NCI-H2107 treated with DMSO at 0.1 percent for 48 hours (cell line): ENCODE results near the gene HAP1.
"Not testable (repeated sequence)": the region's sequence is repeated elsewhere in the genome, so short reads cannot be mapped to it uniquely, and the experiment has no call there.

Source experiments
- DNase-seq: peaks from one replicate; lab custom pipeline; 2025; ENCODE audit not compliant: unreplicated experiment; lab: John Stamatoyannopoulos, UW

HAP1 gene

DNA sequence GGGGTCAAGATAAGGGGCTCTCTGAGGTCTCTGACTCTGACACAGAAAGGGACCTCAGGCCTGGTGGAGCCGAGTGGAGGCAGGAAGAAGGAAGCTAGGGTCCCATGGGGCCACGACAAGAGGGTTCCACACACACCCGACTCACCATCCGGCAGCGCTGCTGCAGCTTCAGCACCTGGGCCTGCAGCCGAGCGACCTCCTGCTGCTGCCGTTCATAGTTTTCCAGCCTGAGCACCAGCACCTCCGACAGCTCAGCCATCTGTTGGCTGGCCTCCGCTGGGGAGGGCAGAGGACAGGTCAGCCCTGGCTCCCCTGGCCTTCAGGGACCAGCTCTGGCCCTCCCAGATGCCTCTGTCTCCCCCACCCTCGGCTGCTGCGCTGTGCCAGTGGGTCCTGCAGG lies 6.4 kb downstream of the HAP1 start:
- DNase-seq, result peak; percentile 54

DNA sequence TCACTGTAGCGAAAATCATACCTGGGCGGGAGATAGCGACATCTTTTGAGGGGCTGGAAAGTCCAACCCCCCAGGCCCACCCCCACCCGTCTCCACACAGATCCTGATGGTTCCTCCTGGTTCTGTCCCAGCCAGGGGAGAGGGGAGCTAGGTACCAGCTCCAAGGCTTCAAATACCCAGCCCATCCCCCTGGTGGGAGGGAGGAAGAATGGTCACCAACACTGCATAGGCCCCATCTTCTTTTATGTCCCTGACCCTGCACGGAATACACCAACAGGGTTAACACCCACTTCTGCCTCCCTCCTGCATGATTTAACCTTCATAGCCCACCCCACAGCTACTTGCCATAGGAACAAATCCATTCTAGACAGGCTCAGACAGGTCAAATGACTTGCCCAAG lies 9.3 kb downstream of the HAP1 start:
- no peak for DNase-seq

DNA sequence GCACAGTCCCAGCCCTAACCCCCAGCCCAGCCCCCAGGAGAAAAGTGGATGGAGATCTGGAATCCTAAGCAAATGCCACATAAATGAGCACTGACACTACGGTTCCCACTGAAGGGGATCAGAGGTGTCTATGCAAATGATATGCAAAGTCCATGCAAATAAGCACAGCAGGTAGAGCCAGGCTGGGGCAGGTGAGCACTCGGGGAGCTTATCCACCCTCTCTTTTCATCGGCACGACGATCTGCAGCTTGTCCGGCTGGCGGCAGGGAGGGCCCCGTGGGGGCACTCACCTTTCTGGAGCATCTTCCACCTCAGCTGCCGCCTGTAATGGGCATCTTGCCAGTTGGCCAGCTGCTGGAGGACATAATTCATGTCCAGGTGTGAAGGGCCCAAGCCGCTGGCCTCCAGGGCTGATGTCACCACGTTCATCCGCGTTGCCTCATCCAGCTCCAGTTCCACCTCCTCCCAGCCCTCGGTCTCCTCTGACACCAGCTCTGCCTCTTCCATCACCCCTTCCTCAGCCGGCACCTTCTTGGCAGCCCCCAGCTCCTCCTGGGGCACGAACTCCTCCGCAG lies 9.9 kb downstream of the HAP1 start:
- no peak for DNase-seq

DNA sequence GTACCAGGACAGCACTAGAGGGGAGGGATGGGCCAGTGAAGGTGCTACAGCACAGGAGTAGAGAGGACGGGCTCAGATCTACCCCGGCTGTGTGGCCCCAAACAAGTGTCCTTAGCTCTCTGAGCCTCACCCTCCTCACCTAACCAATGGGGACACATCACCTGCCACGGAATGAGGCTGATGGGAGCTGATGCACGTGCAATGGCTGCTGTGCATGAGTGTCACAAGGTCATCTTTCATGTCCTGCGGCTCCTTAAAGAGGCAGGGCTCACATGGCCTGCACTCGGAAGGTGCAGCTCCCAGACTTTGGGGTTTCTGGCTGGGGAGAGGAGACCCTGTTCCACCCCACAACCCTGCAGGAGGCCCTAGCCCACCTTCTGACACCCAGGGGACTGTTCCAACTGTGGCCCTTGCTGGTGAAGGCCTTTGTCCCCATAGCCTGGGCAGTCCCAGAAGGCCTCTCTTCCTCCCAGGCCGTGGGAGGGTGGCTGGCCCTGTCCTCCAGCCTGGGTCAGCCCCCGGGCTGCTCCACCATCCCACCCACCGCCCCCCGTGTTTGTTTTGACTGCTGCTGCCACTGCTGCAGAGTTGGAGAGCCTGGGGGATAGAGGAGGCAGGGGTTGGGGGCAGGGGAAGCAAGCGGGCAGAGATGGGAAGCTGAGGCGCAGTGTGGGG lies 10.5 kb downstream of the HAP1 start:
- no peak for DNase-seq

DNA sequence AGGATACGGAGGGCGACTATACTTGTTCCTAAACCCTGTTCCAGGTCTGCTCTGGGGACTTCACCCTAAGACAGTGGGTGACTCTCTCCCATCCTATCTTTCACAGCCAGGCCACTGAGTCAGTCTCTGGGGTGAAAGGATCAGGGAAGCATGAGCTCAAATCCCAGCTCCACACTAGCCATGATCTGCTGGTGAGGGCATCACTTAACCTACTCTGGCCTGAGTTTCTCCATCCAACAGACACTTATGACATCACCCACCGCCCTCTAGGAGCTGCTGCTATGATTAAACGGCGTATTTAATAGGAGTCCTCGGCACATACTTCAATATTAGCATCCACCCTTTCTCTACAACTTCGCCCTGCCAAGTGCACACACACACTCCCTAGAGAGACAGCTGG lies 12.2 kb downstream of the HAP1 start:
- no peak for DNase-seq

DNA sequence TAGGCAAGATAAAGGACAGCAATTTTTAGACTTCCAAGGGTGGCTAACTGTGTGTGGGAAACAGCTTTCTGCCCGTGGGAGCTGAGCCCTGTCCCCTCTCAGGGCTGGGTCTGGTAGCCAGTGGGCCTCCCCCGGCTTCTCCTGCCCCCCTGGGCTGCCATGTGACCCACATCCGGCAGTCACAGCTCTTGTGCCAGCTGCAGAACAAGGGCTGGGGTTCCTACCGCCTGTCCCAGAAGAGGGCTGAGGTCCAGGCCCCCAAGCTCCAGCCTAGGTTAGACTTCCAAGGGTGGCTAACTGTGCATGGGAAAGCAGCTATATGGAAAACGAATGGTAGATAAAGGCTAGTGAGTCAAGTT lies 16.2 kb downstream of the HAP1 start:
- no peak for DNase-seq

DNA sequence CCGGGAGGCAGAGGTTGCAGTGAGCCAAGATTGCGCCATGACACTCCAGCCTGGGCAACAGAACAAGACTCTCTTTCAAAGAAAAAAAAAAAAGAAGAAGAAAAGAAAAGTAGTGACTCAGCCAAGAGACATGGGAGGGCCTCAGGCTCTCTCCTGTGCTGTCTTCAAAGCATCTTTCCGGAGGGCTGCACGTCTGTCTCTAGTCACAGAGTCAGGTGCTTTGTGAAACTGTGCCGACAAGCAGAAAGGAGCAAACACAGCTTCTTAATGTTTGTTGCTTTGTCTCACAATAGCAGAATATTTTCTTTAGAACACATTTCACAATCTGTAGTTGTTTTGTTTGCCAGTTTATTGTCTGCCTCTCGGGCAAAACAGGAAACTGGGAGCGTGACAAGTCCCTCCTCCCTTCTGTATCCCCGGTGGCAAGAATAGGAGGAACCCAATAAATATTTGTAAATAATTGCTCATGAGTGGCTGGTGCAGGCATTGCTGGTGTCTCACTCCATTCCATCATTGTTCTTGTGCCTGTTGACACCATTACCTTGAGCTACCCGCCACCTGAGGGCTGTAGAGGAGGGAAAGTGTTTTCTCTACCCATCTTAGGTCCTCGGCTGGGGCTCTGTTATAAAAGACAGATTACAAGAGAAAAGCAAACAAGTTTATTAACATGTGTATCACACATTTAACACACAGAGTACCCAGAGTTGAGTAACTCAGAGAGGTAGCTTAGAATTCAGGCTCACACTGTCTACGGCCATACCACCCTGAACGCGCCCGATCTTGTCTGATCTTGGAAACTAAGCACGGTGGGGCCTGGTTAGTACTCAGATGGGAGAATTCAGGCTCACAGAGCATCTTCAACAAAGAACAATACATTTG lies 16.8 kb downstream of the HAP1 start:
- DNase-seq, result no peak

DNA sequence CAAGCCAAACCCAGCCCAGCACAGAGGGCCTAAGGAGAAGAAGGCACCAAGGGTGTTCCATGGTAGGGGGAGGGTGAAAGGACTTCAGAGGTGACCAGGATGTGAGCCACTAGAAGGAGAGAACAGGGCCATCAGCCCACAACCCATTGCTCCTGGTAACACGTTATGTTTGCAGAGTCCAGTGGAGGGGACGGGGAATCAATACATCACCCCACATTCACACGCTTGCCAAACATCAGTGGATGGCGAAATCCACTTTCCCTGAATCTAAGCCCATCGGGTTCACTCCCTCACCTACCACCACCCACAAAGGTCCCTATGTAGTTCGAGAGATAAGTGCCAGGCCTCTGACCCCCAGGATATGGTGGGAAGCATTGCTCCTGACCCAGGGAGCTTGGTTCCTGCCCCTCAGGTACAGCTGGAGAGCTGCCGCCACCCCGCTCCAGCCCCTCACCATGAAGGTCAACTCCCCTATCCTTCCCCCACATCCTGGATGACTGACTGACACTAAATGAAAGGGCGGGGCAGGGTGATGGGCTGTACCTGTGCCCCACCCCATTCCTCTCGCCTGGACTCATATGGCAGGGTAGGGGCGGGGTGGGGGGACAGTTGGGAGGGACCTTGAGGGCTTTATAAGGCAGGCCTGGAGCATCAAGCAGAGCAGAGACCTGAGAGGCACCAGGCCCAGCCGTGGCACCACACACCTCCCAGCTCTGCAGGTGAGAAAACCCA lies 22.6 kb downstream of the HAP1 start, which contains the start of gene GAST:
GAST (plus strand) TSS at position 663 of the 732 bp plus-strand sequence. CDS start 3,106 bp downstream, outside the sequence.
- DNase-seq, result no peak

DNA sequence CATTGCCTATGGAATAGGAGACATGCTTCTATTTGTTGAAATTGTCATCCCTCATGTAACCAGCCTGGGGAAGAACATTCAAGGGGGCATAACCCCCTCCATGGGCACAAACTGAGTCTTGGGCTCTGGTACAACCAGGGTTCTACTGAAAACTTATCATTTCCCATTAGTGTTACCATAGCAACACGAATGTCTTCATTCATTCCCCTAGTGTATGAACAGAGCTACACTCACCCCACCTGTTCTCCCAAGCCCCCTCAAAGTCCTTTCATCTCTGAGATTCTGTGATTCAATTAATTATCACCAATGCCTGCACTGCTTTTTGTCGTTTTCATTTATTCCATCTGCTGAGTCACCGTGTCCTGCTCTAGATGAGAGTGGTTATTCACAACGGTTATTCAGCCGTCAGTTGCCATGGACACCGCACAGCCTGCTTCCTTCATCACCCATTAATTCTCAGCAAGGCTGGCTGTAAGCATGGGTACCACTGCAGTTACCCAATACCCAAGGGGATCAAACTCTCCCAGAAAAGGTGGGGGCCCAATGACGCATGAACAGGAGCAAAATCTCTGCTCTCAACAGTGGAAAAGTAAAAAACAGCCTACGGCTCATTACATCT lies 23.9 kb downstream of the HAP1 start:
- DNase-seq, result peak; percentile 79

DNA sequence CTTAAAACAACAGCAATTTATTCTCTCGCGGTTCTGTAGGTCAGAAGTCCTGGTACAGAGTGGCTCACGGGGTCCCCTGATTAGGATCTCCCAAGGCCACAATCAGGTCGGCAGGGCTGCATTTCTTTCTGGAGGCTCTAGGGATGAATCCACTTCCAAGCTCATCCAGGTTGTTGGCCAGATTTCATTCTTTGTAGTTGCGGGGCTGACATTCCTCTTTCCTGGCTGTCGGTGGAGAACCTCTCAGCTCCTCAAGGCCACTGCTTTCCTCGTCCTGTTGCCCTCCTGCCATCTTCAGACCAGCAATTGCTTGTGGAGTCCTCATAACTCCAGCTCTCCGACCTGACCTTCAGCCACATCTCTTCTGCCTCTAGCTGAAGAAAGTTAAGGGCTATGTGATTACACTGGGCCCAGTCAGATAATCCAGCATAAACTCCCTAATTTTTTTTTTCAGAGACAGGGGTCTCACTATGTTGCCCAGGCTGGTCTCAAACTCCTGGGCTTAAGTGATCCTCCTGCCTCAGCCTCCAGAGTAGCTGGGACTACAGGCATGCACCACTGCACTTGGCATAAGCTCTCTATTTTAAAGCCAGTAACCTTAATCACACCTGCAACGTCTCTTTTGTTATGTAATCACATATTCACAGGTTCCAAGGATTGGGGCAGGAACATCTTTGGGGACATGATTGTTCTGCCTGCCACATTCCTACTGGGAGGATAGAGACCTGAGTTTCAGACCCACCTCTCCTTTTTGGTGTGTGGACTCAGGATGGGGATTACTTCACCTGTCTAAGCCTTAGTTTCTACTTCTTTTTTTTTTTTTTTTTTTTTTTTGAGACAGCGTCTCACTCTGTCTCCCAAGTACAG lies 26.4 kb downstream of the HAP1 start:
- no peak for DNase-seq

DNA sequence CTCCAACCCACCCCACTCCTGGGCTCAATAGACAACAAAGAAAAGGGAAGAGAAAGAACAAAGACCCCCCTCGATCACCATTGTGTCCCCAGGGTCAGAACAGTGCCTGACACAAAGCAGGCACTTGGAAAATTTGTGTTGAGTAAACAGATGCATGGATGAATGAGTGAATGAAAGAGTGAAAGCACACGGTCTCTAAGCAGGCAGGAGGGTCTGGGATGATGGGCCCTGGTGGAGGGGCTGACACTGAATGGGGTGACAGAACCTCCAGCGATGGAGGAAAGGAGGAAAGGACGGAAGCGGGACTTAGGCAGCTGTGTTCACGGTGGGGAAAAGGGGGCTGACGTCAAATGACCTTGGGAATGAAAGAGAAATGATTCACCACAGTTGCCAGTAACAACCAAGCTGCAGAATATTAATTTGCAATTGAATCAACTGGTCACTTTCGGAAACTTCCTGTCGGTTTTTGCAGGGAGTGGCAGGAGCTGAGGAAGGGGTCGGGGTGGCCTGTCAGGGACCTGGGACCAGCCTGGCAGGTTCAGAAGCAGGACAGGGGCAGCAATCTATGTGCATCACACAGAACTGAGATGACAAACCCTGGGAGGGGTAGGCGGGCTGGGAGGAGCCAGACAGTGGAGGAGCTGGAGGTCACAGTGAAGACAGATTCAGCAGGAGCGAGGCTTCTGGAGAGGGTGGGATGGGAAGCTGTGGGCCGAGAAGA lies 29.0 kb downstream of the HAP1 start:
- no peak for DNase-seq

DNA sequence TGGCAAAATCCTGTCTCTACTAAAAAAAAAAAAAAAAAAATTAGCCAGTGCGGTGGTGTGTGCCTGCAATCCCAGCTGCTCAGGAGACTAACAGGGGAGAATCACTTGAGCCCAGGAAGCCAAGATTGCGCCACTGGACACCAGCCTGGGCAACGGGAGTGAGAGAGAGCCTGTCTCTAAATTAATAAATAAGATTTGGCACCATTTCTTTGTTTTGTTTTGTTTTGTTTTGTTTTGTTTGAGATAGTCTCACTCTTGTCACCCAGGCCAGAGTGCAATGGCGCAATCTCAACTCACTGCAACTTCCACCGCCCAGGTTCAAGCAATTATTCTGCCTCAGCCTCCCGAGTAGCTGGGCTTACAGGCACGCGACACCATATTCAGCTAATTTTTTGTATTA lies 31.7 kb downstream of the HAP1 start:
- no peak for DNase-seq

DNA sequence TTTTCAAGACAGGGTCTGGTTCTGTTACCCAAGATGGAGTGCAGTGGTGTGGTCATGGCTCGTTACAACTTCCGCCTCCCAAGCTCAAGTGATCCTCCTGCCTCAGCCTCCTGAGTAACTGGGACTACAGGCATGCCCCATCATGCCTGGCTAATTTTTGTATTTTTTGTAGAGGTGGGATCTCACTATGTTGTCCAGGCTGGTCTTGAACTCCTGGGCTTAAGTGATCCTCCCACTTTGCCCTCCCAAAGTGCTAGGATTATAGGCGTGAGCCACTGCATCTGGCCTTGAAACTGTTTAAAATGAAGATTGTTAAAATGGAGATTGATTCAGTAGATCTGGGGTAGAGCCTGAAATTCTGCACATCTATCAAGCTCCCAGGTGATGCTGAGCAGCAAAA lies 33.6 kb downstream of the HAP1 start:
- DNase-seq, result not testable (repeated sequence)

DNA sequence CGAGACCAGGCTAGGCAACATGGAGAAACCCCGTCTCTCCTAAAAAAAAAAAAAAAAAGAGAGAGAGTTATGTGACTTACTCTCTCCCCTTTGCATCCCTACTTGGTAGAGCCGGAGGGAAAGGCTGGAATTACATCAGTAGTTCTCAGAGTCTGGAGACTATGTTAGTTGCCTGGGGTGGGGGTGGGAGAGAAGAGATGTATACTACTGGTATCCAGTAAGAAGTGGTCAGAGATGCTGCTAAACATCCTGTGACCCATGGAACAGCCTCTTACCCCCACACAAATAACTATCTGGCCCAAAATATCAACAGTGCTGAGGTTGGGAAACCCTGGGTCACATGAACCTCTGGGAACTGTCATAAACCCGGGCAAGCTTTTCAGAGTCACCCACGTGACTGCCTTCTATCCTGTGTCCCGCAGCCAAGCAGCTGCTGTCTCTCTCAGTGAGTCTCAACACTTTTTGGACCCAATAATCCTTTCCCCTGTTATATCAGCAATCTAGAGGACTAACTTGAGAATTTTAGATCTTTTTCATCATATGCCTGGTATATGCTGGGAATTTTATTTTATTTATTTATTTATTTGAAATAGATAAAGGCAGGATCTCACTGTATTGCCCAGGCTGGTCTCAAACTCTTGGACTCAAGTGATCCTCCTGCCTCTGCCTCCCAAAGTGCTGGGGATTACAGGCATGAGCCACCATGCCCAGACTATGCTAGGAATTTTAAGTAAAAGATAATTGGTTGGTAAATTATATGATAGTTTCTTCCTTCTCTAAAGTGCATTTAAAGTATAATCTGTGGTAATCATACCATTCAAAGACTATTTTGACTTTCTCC lies 37.1 kb downstream of the HAP1 start:
- DNase-seq, result no peak

DNA sequence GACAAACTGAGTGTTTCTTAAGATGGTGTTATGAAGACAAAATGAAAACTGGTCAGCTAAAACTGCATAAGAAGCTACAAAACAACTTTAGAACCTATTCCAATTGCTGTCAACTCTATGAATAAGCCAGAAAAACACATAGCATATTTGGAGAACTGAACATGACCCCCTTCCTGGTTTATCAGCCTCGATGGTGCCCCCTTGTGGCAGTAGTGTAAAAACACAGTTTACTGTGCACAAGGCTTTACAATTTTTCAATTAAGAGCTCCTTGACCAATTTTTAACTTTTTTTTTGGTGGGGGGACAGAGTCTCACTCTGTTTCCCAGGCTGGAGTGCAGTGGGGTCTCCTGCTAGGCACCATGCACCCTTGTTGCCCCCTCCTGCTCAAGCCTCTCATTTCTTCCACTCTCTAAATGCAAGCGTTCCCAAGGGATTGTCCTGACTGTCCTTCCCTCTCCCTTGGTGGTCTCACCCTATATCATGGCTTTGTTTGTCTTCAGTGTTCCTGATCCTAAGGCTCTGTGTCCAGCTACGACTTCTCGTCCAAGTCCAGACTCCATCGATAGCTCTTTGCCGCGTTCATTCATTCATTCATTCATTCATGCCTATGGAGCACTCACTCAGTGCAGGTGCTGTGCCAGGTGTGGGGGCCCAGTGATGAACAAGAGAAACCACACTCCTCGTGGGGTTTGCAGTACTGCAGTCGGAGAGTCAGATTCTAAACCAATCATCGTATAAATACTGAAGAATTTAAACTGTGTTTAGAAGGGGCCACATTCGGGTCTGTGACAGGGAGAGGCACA lies 38.3 kb downstream of the HAP1 start:
- DNase-seq, result no peak

DNA sequence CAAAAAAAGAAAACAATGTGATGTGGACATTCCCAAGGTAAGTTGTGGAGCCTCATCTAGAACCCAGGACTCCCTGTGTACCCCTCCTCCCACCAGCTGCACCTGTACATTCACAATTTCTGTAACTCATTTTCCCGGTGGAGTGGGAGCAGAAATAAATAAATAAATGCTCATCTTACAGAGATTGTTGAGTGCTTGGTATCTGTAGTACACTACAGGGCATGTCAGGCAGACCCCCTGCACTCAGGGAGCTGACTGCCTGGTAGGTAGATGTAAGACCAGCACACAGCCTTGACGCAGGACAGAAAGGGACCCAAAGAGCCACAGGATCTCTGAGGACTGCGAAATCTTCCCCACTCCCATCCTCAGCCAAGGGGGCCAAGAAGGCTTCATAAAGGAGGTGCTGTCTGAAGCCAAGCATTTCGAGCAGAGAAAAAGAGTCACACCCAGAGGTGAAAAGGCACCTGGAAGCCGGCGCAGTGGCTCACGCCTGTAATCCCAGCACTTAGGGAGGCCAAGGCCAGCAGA lies 39.2 kb downstream of the HAP1 start:
- no peak for DNase-seq

DNA sequence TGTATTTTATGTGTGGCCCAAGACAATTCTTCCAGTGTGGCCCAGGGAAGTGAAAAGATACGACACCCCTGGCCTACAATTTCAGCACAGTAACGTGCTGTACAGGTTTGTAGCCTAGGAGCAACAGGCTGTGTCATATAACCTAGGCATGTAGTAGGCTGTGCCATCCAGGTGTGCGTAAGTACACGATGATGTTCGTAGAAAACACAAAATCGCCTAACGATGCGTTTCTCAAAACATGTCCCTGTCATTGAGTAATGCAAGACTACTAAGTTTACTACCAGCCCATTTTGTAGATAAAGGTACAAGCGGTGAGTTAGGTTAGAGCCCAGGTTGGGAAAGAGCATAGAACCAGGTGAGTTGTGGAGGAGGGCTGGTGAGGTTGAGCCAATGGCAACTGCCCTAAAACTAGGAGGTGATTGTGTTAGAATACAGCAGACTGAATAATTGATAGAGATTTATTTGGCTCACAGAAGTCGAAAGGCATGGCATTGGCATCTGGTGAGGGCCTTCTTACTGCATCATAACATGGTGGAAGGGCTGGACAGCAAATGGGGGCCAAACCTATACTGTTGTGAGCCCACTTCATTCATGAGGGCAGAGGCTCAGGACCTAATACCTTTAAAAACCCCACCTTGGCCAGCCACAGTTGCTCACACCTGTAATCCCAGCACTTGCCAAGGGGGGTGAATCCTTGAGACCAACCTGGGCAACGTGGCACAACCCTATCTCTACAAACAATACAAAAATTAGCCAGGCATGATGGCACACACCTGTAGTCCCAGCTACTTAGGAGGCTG lies 41.5 kb downstream of the HAP1 start:
- no peak for DNase-seq
